HepG2 (cell line): ENCODE results near the gene CDC42EP4.

ENCODE experiments used
- ATF1 ChIP-seq: IDR thresholded peaks from 2 replicates; pipeline ENCODE4 v1.6.1; 2016; ENCODE audit warnings: mild to moderate bottlenecking, control low read depth
- NBN ChIP-seq: fragments of 450-650 bp; conservative IDR thresholded peaks from 2 replicates; pipeline ENCODE4 v1.6.1; 2017
- RXRA ChIP-seq: sonication (generic); formaldehyde crosslinking; IDR thresholded peaks from 2 replicates; pipeline ENCODE4 v1.5.1; 2020; ENCODE audit warnings: missing genetic modification reagents
- ZNF660 ChIP-seq: sonication (generic); formaldehyde crosslinking; IDR thresholded peaks from 2 replicates; pipeline ENCODE4 v1.5.1; 2020; ENCODE audit warnings: mild to moderate bottlenecking, low read depth, missing genetic modification reagents, borderline replicate concordance

GRCh38 chr17:73302189-73302588 lies 9.6 kb downstream of the CDC42EP4 start:
- TF ChIP-seq ATF1, result no peak
- TF ChIP-seq ZNF660, result no peak
- no peak for TF ChIP-seq RXRA
- TF ChIP-seq NBN, result no peak
